IPS-NIHi7 (cell line): Measurements from ENCODE around the gene THSD4.
"Not testable (repeated sequence)": the region's sequence is repeated elsewhere in the genome, so short reads cannot be mapped to it uniquely, and the experiment has no call there.

ENCODE experiments used
- DNase-seq: peaks from one replicate; pipeline ENCODE4 v3.0.0; 2012; ENCODE audit warnings: mixed read lengths; ENCODE audit errors: extremely low spot score

The THSD4 gene

GRCh38 chr15:71294251-71294910, 179.1 kb downstream of the THSD4 start:
- DNase-seq = no peak

GRCh38 chr15:71294911-71295602, 179.8 kb downstream of the THSD4 start:
- no peak for DNase-seq

GRCh38 chr15:71295603-71296314, 180.5 kb downstream of the THSD4 start:
- no peak for DNase-seq

GRCh38 chr15:71296315-71296679, 181.0 kb downstream of the THSD4 start:
- DNase-seq = no peak

- no peak for DNase-seq
Measured at GRCh38 chr15:71301958-71302621, 186.8 kb downstream of the THSD4 start.

- no peak for DNase-seq
Measured at GRCh38 chr15:71302861-71303410, 187.7 kb downstream of the THSD4 start.

- no peak for DNase-seq
Measured at GRCh38 chr15:71303977-71304376, 188.7 kb downstream of the THSD4 start.

- no peak for DNase-seq
Measured at GRCh38 chr15:71304681-71305080, 189.4 kb downstream of the THSD4 start.

GRCh38 chr15:71306538-71306937, 191.3 kb downstream of the THSD4 start:
- DNase-seq = no peak

- no peak for DNase-seq
Measured at GRCh38 chr15:71312194-71312708, 197.0 kb downstream of the THSD4 start.

- no peak for DNase-seq
Measured at GRCh38 chr15:71312731-71313460, 197.6 kb downstream of the THSD4 start.

- no peak for DNase-seq
Measured at GRCh38 chr15:71313806-71314205, 198.5 kb downstream of the THSD4 start.

GRCh38 chr15:71314956-71315537, 199.8 kb downstream of the THSD4 start:
- no peak for DNase-seq

GRCh38 chr15:71316911-71317310, 201.6 kb downstream of the THSD4 start:
- no peak for DNase-seq

- not testable (repeated sequence) for DNase-seq
Measured at GRCh38 chr15:71319424-71319823, 204.2 kb downstream of the THSD4 start.

GRCh38 chr15:71319935-71320334, 204.7 kb downstream of the THSD4 start:
- DNase-seq = no peak

GRCh38 chr15:71323082-71323481, 207.8 kb downstream of the THSD4 start:
- DNase-seq = no peak

GRCh38 chr15:71323584-71323983, 208.3 kb downstream of the THSD4 start:
- DNase-seq = no peak

GRCh38 chr15:71325481-71325880, 210.2 kb downstream of the THSD4 start:
- DNase-seq = no peak

- DNase-seq = no peak
Measured at GRCh38 chr15:71328453-71328852, 213.2 kb downstream of the THSD4 start.

GRCh38 chr15:71329041-71329440, 213.8 kb downstream of the THSD4 start:
- no peak for DNase-seq
